Measurements from ENCODE around the gene ARMCX4. TPM values are rescaled to one million over a fixed set of nuclear protein-coding genes. Genes with fewer than 3 reads are reported as not detected.
"Not testable (repeated sequence)": the region's sequence is repeated elsewhere in the genome, so short reads cannot be mapped to it uniquely, and the experiment has no call there.

ARMCX4 gene
- total RNA-seq, 3 donors from 2014 or later, result 7.9 to 22.0 (median 15.7) TPM

GRCh38 chrX:101484135-101484534 lies 1.1 kb upstream of the ARMCX4 start:
- Histone ChIP-seq H3K36me3 (ENCODE audit: low read depth) (no peaks in the 10 kb centered on the region), H3K9me3 (no peaks in the 10 kb centered on the region), H3K4me3 (no peak overlapping the region), H3K4me1 (ENCODE audit: low read depth) (no peaks in the 10 kb centered on the region)
- TF ChIP-seq CTCF (IDR thresholded peaks at IDR 0.05), result no peak
- no peak for DNase-seq
- intact Hi-C loops (cut with DNase I, micrococcal nuclease), result no loop called here
- ATAC-seq, result no peak

DNA sequence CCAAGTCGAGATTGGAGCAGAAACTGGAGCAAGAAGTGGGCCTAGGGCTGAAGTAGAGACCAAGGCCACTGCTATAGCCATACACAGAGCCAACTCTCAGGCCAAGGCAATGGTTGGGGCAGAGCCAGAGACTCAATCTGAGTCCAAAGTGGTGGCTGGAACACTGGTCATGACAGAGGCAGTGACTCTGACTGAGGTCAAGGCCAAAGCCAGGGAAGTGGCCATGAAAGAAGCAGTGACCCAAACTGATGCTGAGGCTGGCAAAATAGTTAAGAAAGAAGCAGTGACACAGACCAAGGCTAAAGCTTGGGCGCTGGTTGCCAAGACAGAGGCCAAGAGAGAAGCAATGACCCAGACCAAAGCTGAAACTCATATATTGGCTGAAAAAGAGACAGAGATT lies 3.5 kb downstream of the ARMCX4 start:
- ATAC-seq, result no peak
- H3K9me3 ChIP-seq, result no peaks in the 10 kb centered on the region
- intact Hi-C loops (cut with DNase I, micrococcal nuclease), result no loop called here

GRCh38 chrX:101491943-101492342 lies 6.7 kb downstream of the ARMCX4 start:
- DNase-seq (no peak), ATAC-seq (no peak)
- Histone ChIP-seq H3K36me3 (ENCODE audit: low read depth) (no peaks in the 10 kb centered on the region), H3K4me1 (ENCODE audit: low read depth) (no peaks in the 10 kb centered on the region), H3K9me3 (no peaks in the 10 kb centered on the region), H3K4me3 (no peak overlapping the region)
- no peak for TF ChIP-seq CTCF (IDR thresholded peaks at IDR 0.05)
- intact Hi-C loops (cut with DNase I, micrococcal nuclease), result no loop called here

More for the DNA sequence above, 3.5 kb downstream of the ARMCX4 start:
- no peak overlapping the region for H3K4me3 ChIP-seq
- H3K4me1 ChIP-seq (ENCODE audit: low read depth), result no peaks in the 10 kb centered on the region
- DNase-seq, result no peak
- H3K36me3 ChIP-seq (ENCODE audit: low read depth), result no peaks in the 10 kb centered on the region
- TF ChIP-seq CTCF (IDR thresholded peaks at IDR 0.05), result no peak

DNA sequence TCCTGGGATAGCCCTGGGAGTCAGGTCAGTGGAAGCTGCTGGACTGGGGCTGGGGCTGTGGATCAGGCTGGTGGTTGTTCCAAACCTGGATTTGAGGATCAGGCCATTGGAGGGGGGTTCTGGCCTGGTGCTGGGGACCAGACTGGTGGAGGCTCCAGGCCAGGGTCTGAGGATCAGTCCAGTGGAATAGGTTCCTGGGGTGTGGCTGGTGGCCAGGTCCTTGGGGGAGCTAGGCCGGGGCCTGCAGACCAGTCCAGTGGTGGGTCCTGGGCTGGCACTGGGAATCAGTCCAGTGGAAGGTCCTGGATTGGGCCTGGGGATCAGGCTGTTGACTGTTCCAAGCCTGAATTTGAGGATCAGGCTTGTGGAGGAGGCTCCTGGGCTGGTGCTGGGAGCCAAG lies 8.0 kb downstream of the ARMCX4 start:
- Histone ChIP-seq H3K4me3 (no peak overlapping the region), H3K9me3 (no peaks in the 10 kb centered on the region), H3K36me3 (ENCODE audit: low read depth) (no peaks in the 10 kb centered on the region), H3K4me1 (ENCODE audit: low read depth) (no peaks in the 10 kb centered on the region)
- DNase-seq (no peak), ATAC-seq (no peak)
- intact Hi-C loops (cut with DNase I, micrococcal nuclease), result no loop called here
- no peak for TF ChIP-seq CTCF (IDR thresholded peaks at IDR 0.05)

DNA sequence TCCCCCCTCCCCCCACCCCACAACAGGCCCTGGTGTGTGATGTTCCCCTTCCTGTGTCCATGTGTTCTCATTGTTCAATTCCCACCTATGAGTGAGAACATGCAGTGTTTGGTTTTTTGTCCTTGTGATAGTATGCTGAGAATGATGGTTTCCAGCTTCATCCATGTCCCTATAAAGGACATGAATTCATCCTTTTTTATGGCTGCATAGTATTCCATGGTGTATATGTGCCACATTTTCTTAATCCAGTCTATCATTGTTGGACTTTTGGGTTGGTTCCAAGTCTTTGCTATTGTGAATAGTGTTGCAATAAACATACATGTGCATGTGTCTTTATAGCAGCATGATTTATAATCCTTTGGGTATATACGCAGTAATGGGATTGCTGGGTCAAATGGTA lies 17.7 kb downstream of the ARMCX4 start:
- H3K36me3 ChIP-seq (ENCODE audit: low read depth); DNase-seq; H3K9me3 ChIP-seq; H3K4me1 ChIP-seq (ENCODE audit: low read depth); H3K4me3 ChIP-seq; intact Hi-C loops (cut with DNase I, micrococcal nuclease); ATAC-seq: not testable (repeated sequence)

DNA sequence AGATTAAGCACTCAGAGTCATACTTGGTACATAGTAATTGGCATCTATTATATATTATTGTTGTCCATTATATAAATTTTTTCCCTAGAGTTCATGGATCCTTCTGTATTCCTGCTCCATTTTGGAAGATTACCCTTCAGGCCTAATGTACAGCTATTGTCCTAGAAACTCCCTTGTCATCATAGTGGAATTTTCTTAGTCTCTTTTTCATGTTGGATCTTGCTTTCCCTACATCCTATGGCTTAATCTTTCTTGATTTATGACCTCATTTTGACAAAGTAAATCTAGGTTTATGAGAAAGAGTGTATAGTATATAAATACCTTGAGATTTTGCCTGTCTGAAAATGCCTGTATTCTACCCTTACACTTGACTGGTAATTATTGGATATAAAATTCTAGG lies 22.1 kb downstream of the ARMCX4 start:
- Histone ChIP-seq H3K9me3 (no peaks in the 10 kb centered on the region), H3K36me3 (ENCODE audit: low read depth) (no peaks in the 10 kb centered on the region), H3K4me3 (no peak overlapping the region), H3K4me1 (ENCODE audit: low read depth) (no peaks in the 10 kb centered on the region)
- intact Hi-C loops (cut with DNase I, micrococcal nuclease), result no loop called here
- TF ChIP-seq CTCF (IDR thresholded peaks at IDR 0.05), result no peak
- ATAC-seq (no peak), DNase-seq (no peak)
